Astrocyte (in vitro differentiated cells and primary cell): ENCODE data around the gene DDX27.

ENCODE experiments used
- CTCF ChIP-seq: IDR thresholded peaks from 2 replicates; pipeline ENCODE4 v1.5.1; 2011; ENCODE audit warnings: low read depth, mild to moderate bottlenecking, inconsistent platforms, low read length, moderate library complexity; ENCODE audit not compliant: insufficient read depth
- EZH2 ChIP-seq: IDR thresholded peaks from 2 replicates; pipeline ENCODE4 v1.6.1; 2012; ENCODE audit warnings: mild to moderate bottlenecking, low read length, inconsistent platforms; ENCODE audit not compliant: insufficient read depth

GRCh38 chr20:49252556-49253350 is 33.5 kb downstream of the DDX27 start:
- TF ChIP-seq EZH2 (no peak), CTCF (no peak)
